HUES6 (cell line): Measurements from ENCODE around the gene SIX6.
"Not testable (repeated sequence)": the region's sequence is repeated elsewhere in the genome, so short reads cannot be mapped to it uniquely, and the experiment has no call there.

Source experiments
- H3K27ac ChIP-seq: 2 replicates; pipeline ENCODE4 v1.7.0; 2013; ENCODE audit warnings: low read depth, mild to moderate bottlenecking, low read length, inconsistent platforms
- H3K27me3 ChIP-seq: 2 replicates; pipeline ENCODE4 v1.6.1; 2013; ENCODE audit warnings: low read length; ENCODE audit not compliant: control insufficient read depth, insufficient read depth
- H3K36me3 ChIP-seq: 2 replicates; pipeline ENCODE4 v1.6.1; 2013; ENCODE audit warnings: low read length; ENCODE audit not compliant: control insufficient read depth, insufficient read depth
- H3K4me1 ChIP-seq: 2 replicates; pipeline ENCODE4 v1.6.1; 2013; ENCODE audit warnings: low read length; ENCODE audit not compliant: control insufficient read depth, insufficient read depth
- H3K4me3 ChIP-seq: 2 replicates; pipeline ENCODE4 v1.5.1; 2013; ENCODE audit warnings: low read depth, low read length
- H3K9ac ChIP-seq: one replicate; pipeline ENCODE4 v1.6.1; 2013; ENCODE audit warnings: mild to moderate bottlenecking, low read length
- H3K9me3 ChIP-seq: 2 replicates; pipeline ENCODE4 v1.6.1; 2013; ENCODE audit warnings: low read depth, low read length; ENCODE audit not compliant: control insufficient read depth, insufficient read depth

Gene SIX6

GRCh38 chr14:60508707-60509437 is at the start of gene SIX6:
Gene SIX6 (plus strand): TSS chr14:60509146. CDS start chr14:60509399, 253 bp downstream.
- no peaks in the 10 kb centered on the region for H3K36me3 ChIP-seq
- no peak within 1 kb of the TSS for H3K9ac ChIP-seq
- H3K27ac ChIP-seq = no peak within 1 kb of the TSS
- H3K4me3 ChIP-seq = peak within 1 kb of the TSS; percentile 61
- H3K4me1 ChIP-seq = peaks cover 39% of the 10 kb centered on the region
- no peaks in the 10 kb centered on the region for H3K9me3 ChIP-seq
- H3K27me3 ChIP-seq = peaks cover 100% of the 10 kb centered on the region

GRCh38 chr14:60480248-60480647 is 28.7 kb upstream of the SIX6 start:
- not testable (repeated sequence) for H3K4me1 ChIP-seq, H3K36me3 ChIP-seq, H3K9me3 ChIP-seq, H3K27me3 ChIP-seq, H3K4me3 ChIP-seq, H3K9ac ChIP-seq, H3K27ac ChIP-seq

- Histone ChIP-seq H3K27me3 (peaks cover 33% of the 10 kb centered on the region), H3K27ac (no peak overlapping the region), H3K9ac (no peak overlapping the region), H3K4me3 (no peak overlapping the region), H3K36me3 (no peaks in the 10 kb centered on the region), H3K9me3 (peaks cover 5% of the 10 kb centered on the region; the same call in 1 of the 2 replicates), H3K4me1 (no peaks in the 10 kb centered on the region)
Observed at GRCh38 chr14:60482743-60483142, 26.2 kb upstream of the SIX6 start.

- Histone ChIP-seq H3K27me3 (peaks cover 53% of the 10 kb centered on the region), H3K27ac (no peak overlapping the region), H3K4me1 (no peaks in the 10 kb centered on the region), H3K36me3 (no peaks in the 10 kb centered on the region), H3K9ac (peak overlapping the region; percentile 66), H3K4me3 (peak overlapping the region; percentile 88), H3K9me3 (peaks cover 5% of the 10 kb centered on the region; the same call in 1 of the 2 replicates)
Observed at GRCh38 chr14:60485057-60485597, 23.8 kb upstream of the SIX6 start.

GRCh38 chr14:60485598-60486251 is 23.2 kb upstream of the SIX6 start, which contains the start of gene C14orf39:
Gene C14orf39 (minus strand): TSS chr14:60486063. CDS start chr14:60485078, 985 bp downstream.
- H3K36me3 ChIP-seq = no peaks in the 10 kb centered on the region
- H3K4me3 ChIP-seq = peak within 1 kb of the TSS; percentile 88
- H3K9me3 ChIP-seq = peaks cover under 1% of the 10 kb centered on the region; the same call in 1 of the 2 replicates
- H3K9ac ChIP-seq = peak within 1 kb of the TSS; percentile 66
- peaks cover 56% of the 10 kb centered on the region for H3K27me3 ChIP-seq
- no peak within 1 kb of the TSS for H3K27ac ChIP-seq
- no peaks in the 10 kb centered on the region for H3K4me1 ChIP-seq

- Histone ChIP-seq H3K36me3 (no peaks in the 10 kb centered on the region), H3K27me3 (peaks cover 59% of the 10 kb centered on the region), H3K4me3 (no peak overlapping the region), H3K27ac (no peak overlapping the region), H3K4me1 (no peaks in the 10 kb centered on the region), H3K9ac (no peak overlapping the region), H3K9me3 (no peaks in the 10 kb centered on the region)
Observed at GRCh38 chr14:60487211-60487610, 21.7 kb upstream of the SIX6 start.

GRCh38 chr14:60488175-60488574 is 20.8 kb upstream of the SIX6 start:
- Histone ChIP-seq H3K4me1 (no peaks in the 10 kb centered on the region), H3K9ac (no peak overlapping the region), H3K36me3 (no peaks in the 10 kb centered on the region), H3K9me3 (no peaks in the 10 kb centered on the region), H3K27ac (no peak overlapping the region), H3K4me3 (no peak overlapping the region), H3K27me3 (peaks cover 59% of the 10 kb centered on the region)

GRCh38 chr14:60490270-60490669 is 18.7 kb upstream of the SIX6 start:
- H3K27me3 ChIP-seq = peaks cover 57% of the 10 kb centered on the region
- H3K9me3 ChIP-seq = no peaks in the 10 kb centered on the region
- no peak overlapping the region for H3K9ac ChIP-seq
- no peak overlapping the region for H3K27ac ChIP-seq
- no peaks in the 10 kb centered on the region for H3K4me1 ChIP-seq
- no peak overlapping the region for H3K4me3 ChIP-seq
- H3K36me3 ChIP-seq = no peaks in the 10 kb centered on the region

GRCh38 chr14:60495946-60496345 is 13.0 kb upstream of the SIX6 start:
- Histone ChIP-seq H3K9ac (no peak overlapping the region), H3K36me3 (no peaks in the 10 kb centered on the region), H3K4me1 (no peaks in the 10 kb centered on the region), H3K27ac (no peak overlapping the region), H3K9me3 (no peaks in the 10 kb centered on the region), H3K4me3 (no peak overlapping the region), H3K27me3 (peaks cover 33% of the 10 kb centered on the region)

GRCh38 chr14:60502541-60502940 is 6.4 kb upstream of the SIX6 start:
- Histone ChIP-seq H3K9me3 (no peaks in the 10 kb centered on the region), H3K27ac (no peak overlapping the region), H3K4me3 (no peak overlapping the region), H3K4me1 (peaks cover 10% of the 10 kb centered on the region), H3K27me3 (peaks cover 75% of the 10 kb centered on the region), H3K9ac (no peak overlapping the region), H3K36me3 (no peaks in the 10 kb centered on the region)

GRCh38 chr14:60505448-60505847 is 3.5 kb upstream of the SIX6 start:
- Histone ChIP-seq H3K27ac (no peak overlapping the region), H3K27me3 (peaks cover 100% of the 10 kb centered on the region), H3K9ac (no peak overlapping the region), H3K4me3 (no peak overlapping the region), H3K4me1 (peaks cover 24% of the 10 kb centered on the region), H3K36me3 (no peaks in the 10 kb centered on the region), H3K9me3 (no peaks in the 10 kb centered on the region)
